PC-3 (cell line): ENCODE data around the gene HDGFL2. TPM values are rescaled to one million over a fixed set of nuclear protein-coding genes. Genes with fewer than 3 reads are reported as not detected.
"Not testable (repeated sequence)": the region's sequence is repeated elsewhere in the genome, so short reads cannot be mapped to it uniquely, and the experiment has no call there.

Experiments
- ATAC-seq: fragments of 200-7000 bp; cut with Tn5 transposase; 2 replicates; pipeline ENCODE4 v1.9.1; 2020; ENCODE audit warnings: mild to moderate bottlenecking, moderate library complexity
- BruUV-seq: library from RNA; stranded (reverse); fragments of 400-500 nt; replicated peaks from 2 replicates; lab custom pipeline; 2021; lab: Mats Ljungman, UMichigan
- CTCF ChIA-PET: fragments of 300-600 bp; sonication (Branson Sonifier 250); formaldehyde crosslinking; loops from one replicate; lab custom pipeline; 2022; ENCODE audit warnings: antibody characterized with exemption; lab: Charles Lee
- POLR2A ChIA-PET: fragments of 300-600 bp; sonication (Branson Sonifier 250); formaldehyde crosslinking; loops from one replicate; lab custom pipeline; 2022; ENCODE audit warnings: antibody characterized with exemption; ENCODE audit not compliant: unreplicated experiment; lab: Charles Lee
- DNase-seq: peaks from one replicate; pipeline ENCODE4 v3.0.0-alpha.2; 2015
- H2AFZ ChIP-seq: fragments of 300-600 bp; sonication (generic); 2 replicates; pipeline ENCODE4 v1.6.0; 2016; ENCODE audit warnings: antibody characterized with exemption, low read length
- H3F3A ChIP-seq: fragments of 300-600 bp; sonication (generic); one replicate; pipeline ENCODE4 v1.6.0; 2017; ENCODE audit warnings: antibody characterized with exemption, low read length, control low read depth, mild to moderate bottlenecking; ENCODE audit not compliant: unreplicated experiment
- H3K27ac ChIP-seq: fragments of 300-600 bp; sonication (generic); 2 replicates; pipeline ENCODE4 v1.5.1; 2016; ENCODE audit warnings: mild to moderate bottlenecking, low read length
- H3K27me3 ChIP-seq: fragments of 300-600 bp; sonication (generic); 2 replicates; pipeline ENCODE4 v1.6.1; 2016; ENCODE audit warnings: low read length, mixed read lengths
- H3K36me3 ChIP-seq: fragments of 300-600 bp; sonication (generic); 2 replicates; pipeline ENCODE4 v1.6.1; 2016; ENCODE audit warnings: low read depth, mixed run types, low read length, mixed read lengths
- H3K4me1 ChIP-seq: fragments of 300-600 bp; sonication (generic); 2 replicates; pipeline ENCODE4 v1.5.1; 2016; ENCODE audit warnings: low read length; ENCODE audit not compliant: insufficient read depth
- H3K4me2 ChIP-seq: fragments of 300-600 bp; sonication (generic); 2 replicates; pipeline ENCODE4 v1.6.0; 2016; ENCODE audit warnings: low read length
- H3K4me3 ChIP-seq: fragments of 300-600 bp; sonication (generic); 2 replicates; pipeline ENCODE4 v1.5.1; 2016; ENCODE audit warnings: mild to moderate bottlenecking, low read length, mixed read lengths
- H3K79me2 ChIP-seq: fragments of 300-600 bp; sonication (generic); 2 replicates; pipeline ENCODE4 v1.6.1; 2017; ENCODE audit warnings: low read length, mixed read lengths
- H3K9ac ChIP-seq: fragments of 300-600 bp; sonication (generic); 2 replicates; pipeline ENCODE4 v1.6.0; 2016; ENCODE audit warnings: mild to moderate bottlenecking, low read length
- H3K9me2 ChIP-seq: fragments of 300-600 bp; sonication (generic); replicated peaks from 2 replicates; pipeline ENCODE4 v1.6.1; 2016; ENCODE audit warnings: mixed run types, low read length, mixed read lengths
- H3K9me3 ChIP-seq: fragments of 300-600 bp; sonication (generic); 2 replicates; pipeline ENCODE4 v1.6.1; 2016; ENCODE audit warnings: low read length, mixed read lengths
- H4K20me1 ChIP-seq: fragments of 300-600 bp; sonication (generic); 2 replicates; pipeline ENCODE4 v1.6.1; 2016; ENCODE audit warnings: low read length, mixed read lengths
- CTCF ChIP-seq: fragments of 300-600 bp; sonication (generic); conservative IDR thresholded peaks from 2 replicates; pipeline ENCODE4 v1.5.1; 2017; ENCODE audit warnings: antibody characterized with exemption, low read depth, mild to moderate bottlenecking, low read length
- EZH2 ChIP-seq: fragments of 300-600 bp; sonication (generic); IDR thresholded peaks from one replicate; pipeline ENCODE4 v1.6.1; 2017; ENCODE audit warnings: antibody characterized with exemption, mild to moderate bottlenecking, low read length; ENCODE audit not compliant: unreplicated experiment
- EZH2phosphoT487 ChIP-seq: fragments of 300-600 bp; sonication (generic); IDR thresholded peaks from 2 replicates; pipeline ENCODE4 v1.6.1; 2018; ENCODE audit warnings: mild to moderate bottlenecking, antibody characterized with exemption, low read length, borderline replicate concordance
- intact Hi-C: fragments of 100-400 bp; cut with micrococcal nuclease; formaldehyde crosslinking; loops from 2 replicates; pipeline ENCODE4 v1.9.0; 2023
- total RNA-seq: library from RNA; depleted of rRNA; stranded (reverse); fragments of >200 nt; gene quantifications from 2 replicates; pipeline ENCODE4 v1.2.3, GENCODE V29; 2014

Gene HDGFL2
- total RNA-seq, 1 experiment from 2014 or later: 111 TPM

- no peak overlapping the region for H2AFZ ChIP-seq
- no peak for TF ChIP-seq CTCF
- TF ChIP-seq EZH2: no peak
- TF ChIP-seq EZH2phosphoT487: no peak
- peaks cover 10% of the 10 kb centered on the region for H3K4me1 ChIP-seq
- ChIA-PET POLR2A (interaction anchor here (0.6 kb wide), 1 partner anchor 96 kb away, joined by 3 read pairs; no protein-coding TSS in a partner anchor), CTCF (interaction anchor here (0.6 kb wide), 1 partner anchor 20 kb away, joined by 3 read pairs; no protein-coding TSS in a partner anchor)
- H3K27ac ChIP-seq: no peak overlapping the region
- no peak overlapping the region for H3K4me3 ChIP-seq
- H3K9me3 ChIP-seq: no peaks in the 10 kb centered on the region
- H3K36me3 ChIP-seq: no peaks in the 10 kb centered on the region
- H3K9me2 ChIP-seq: no peaks in the 10 kb centered on the region
- DNase-seq (no peak), ATAC-seq (no peak)
- H3K27me3 ChIP-seq: no peaks in the 10 kb centered on the region
- H4K20me1 ChIP-seq: no peaks in the 10 kb centered on the region
- intact Hi-C loops: no loop called here
- no peaks in the 10 kb centered on the region for H3K79me2 ChIP-seq
- H3F3A ChIP-seq: no peaks in the 10 kb centered on the region
- no peak overlapping the region for H3K4me2 ChIP-seq
- no TSS peak for BruUV-seq
- no peak overlapping the region for H3K9ac ChIP-seq
Observed at GRCh38 chr19:4541114-4541805, 69.2 kb downstream of the HDGFL2 start.

GRCh38 chr19:4541806-4542145, 69.7 kb downstream of the HDGFL2 start:
- CTCF ChIA-PET, POLR2A ChIA-PET, ATAC-seq, H3K9ac ChIP-seq, H3K4me1 ChIP-seq, BruUV-seq, H3K36me3 ChIP-seq, H3F3A ChIP-seq, H2AFZ ChIP-seq, H3K4me3 ChIP-seq, H3K9me3 ChIP-seq, H4K20me1 ChIP-seq, H3K9me2 ChIP-seq, H3K79me2 ChIP-seq, intact Hi-C loops, H3K4me2 ChIP-seq, DNase-seq, H3K27me3 ChIP-seq, H3K27ac ChIP-seq: not testable (repeated sequence)

GRCh38 chr19:4542896-4543841, 71.1 kb downstream of the HDGFL2 start:
- Histone ChIP-seq H3K4me2 (no peak overlapping the region), H3K27ac (no peak overlapping the region), H3K27me3 (peaks cover 6% of the 10 kb centered on the region; the same call in 1 of the 2 replicates), H3K79me2 (no peaks in the 10 kb centered on the region), H3K9ac (no peak overlapping the region), H3F3A (no peaks in the 10 kb centered on the region), H3K9me3 (no peaks in the 10 kb centered on the region), H3K4me3 (no peak overlapping the region), H3K4me1 (no peaks in the 10 kb centered on the region), H3K36me3 (no peaks in the 10 kb centered on the region), H3K9me2 (no peaks in the 10 kb centered on the region), H4K20me1 (no peaks in the 10 kb centered on the region), H2AFZ (no peak overlapping the region)
- ATAC-seq: no peak
- no peak for DNase-seq
- no TSS peak for BruUV-seq
- TF ChIP-seq EZH2phosphoT487: no peak
- no peak for TF ChIP-seq CTCF
- ChIA-PET POLR2A (no interaction called here), CTCF (no interaction called here)
- intact Hi-C loops: no loop called here
